ENCODE results near the gene TFEB.

The TFEB gene

GRCh38 chr6:41674231-41675000 is 61.0 kb downstream of the TFEB start:
- intact Hi-C loops (cut with micrococcal nuclease): no loop called here
- Mint-ChIP-seq H3K4me3 (no peak overlapping the region), H3K36me3 (ENCODE audit: low read depth) (no peaks in the 10 kb centered on the region), H3K27me3 (peaks cover 18% of the 10 kb centered on the region), H3K4me1 (ENCODE audit: low read depth) (peaks cover 13% of the 10 kb centered on the region), H3K27ac (no peak overlapping the region), H3K9me3 (no peaks in the 10 kb centered on the region)

GRCh38 chr6:41673704-41674000 is 61.8 kb downstream of the TFEB start:
- Mint-ChIP-seq H3K4me3 (no peak overlapping the region), H3K27me3 (peaks cover 18% of the 10 kb centered on the region), H3K27ac (no peak overlapping the region), H3K36me3 (ENCODE audit: low read depth) (no peaks in the 10 kb centered on the region), H3K9me3 (no peaks in the 10 kb centered on the region), H3K4me1 (ENCODE audit: low read depth) (peaks cover 13% of the 10 kb centered on the region)
- intact Hi-C loops (cut with micrococcal nuclease): no loop called here

DNA sequence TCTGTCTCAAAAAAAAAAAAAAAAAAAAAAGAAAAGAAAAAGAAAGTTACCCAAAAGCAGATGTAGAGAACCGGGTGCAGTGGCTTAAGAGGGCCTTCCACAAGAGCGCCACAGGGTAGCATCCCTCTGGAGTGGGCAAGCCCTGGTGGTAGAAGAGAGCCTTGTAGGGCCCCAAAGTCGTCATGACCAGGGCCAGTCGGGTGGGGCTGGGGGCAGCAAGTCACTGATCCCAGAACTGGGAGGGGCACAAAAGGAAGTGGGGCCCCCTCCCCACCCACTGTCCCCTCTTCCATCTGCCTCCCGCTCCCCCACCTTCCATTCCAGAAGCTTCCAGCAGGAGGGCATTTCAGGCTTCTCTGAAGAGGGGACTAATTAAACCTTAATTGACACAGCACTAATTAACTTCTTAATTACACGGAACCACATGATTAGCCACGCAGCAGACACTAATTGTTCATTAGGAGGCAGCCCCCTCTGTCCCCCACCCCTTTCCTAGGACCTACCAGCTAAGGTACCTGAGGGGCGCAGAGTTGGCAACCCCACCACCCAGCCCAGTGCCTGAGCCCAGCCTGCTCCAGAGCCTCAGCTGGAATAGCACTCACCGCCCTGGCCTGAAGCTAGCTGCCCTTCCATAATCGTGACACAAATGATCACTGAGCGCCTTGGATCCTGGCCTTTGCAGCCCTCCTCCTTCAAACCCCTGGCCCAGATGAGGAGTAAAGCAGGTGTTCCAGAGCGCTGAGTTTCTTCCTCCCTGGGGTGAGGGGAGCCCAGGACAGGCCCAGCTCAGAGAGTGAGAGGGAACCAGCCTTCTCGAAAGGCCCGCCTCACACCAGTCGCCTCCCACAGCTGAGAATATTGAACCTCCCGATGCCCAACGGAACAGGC is 62.3 kb downstream of the TFEB start:
- Mint-ChIP-seq H3K36me3 (ENCODE audit: low read depth) (no peaks in the 10 kb centered on the region), H3K4me3 (no peak overlapping the region), H3K4me1 (ENCODE audit: low read depth) (peaks cover 13% of the 10 kb centered on the region), H3K27ac (no peak overlapping the region), H3K27me3 (peaks cover 18% of the 10 kb centered on the region), H3K9me3 (no peaks in the 10 kb centered on the region)
- intact Hi-C loops (cut with micrococcal nuclease): no loop called here

- no peaks in the 10 kb centered on the region for H3K9me3 Mint-ChIP-seq
- H3K27me3 Mint-ChIP-seq: peaks cover 18% of the 10 kb centered on the region
- intact Hi-C loops (cut with micrococcal nuclease): no loop called here
- peaks cover 17% of the 10 kb centered on the region for H3K4me1 Mint-ChIP-seq (ENCODE audit: low read depth)
- H3K36me3 Mint-ChIP-seq (ENCODE audit: low read depth): no peaks in the 10 kb centered on the region
- H3K4me3 Mint-ChIP-seq: no peak overlapping the region
- H3K27ac Mint-ChIP-seq: no peak overlapping the region
Observed at GRCh38 chr6:41672016-41672415, 63.4 kb downstream of the TFEB start.

GRCh38 chr6:41671376-41671775 is 64.0 kb downstream of the TFEB start:
- H3K9me3 Mint-ChIP-seq: no peaks in the 10 kb centered on the region
- H3K4me3 Mint-ChIP-seq: no peak overlapping the region
- peaks cover 18% of the 10 kb centered on the region for H3K27me3 Mint-ChIP-seq
- intact Hi-C loops (cut with micrococcal nuclease): no loop called here
- H3K27ac Mint-ChIP-seq: no peak overlapping the region
- H3K36me3 Mint-ChIP-seq (ENCODE audit: low read depth): no peaks in the 10 kb centered on the region
- H3K4me1 Mint-ChIP-seq (ENCODE audit: low read depth): peaks cover 13% of the 10 kb centered on the region

DNA sequence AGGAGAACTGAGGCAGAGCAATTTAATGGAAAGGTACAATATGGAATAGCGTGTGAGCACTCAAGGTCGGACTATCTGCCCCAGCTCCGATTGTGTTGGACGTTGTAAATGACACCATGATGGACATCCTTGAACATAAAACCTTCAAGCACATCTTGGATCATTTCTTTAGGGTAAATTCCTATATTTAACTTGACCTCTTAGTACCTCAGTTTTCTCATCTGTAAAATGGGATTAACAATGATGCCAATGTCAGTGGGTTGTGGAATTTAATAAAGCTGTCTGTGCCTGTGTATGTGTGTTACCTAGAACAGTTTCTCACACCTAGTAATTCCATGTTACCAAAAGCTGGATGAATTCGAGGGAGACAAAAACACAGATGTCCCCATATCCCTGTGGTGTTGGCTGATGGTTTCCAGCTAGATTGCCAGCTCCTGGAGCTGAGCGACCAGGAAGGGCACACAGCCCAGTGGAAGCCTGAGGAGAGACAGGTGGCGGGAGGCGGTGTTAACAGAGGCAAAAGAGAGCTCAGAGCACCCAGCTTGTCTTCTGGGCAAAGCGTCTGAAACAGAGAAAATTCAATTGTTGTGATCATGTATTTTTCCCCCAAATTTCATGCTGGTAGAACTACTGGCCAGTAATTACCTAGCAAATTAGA is 64.6 kb downstream of the TFEB start:
- H3K36me3 Mint-ChIP-seq (ENCODE audit: low read depth): no peaks in the 10 kb centered on the region
- no peaks in the 10 kb centered on the region for H3K9me3 Mint-ChIP-seq
- H3K4me3 Mint-ChIP-seq: no peak overlapping the region
- no peak overlapping the region for H3K27ac Mint-ChIP-seq
- H3K27me3 Mint-ChIP-seq: peaks cover 20% of the 10 kb centered on the region
- H3K4me1 Mint-ChIP-seq (ENCODE audit: low read depth): peaks cover 10% of the 10 kb centered on the region
- intact Hi-C loops (cut with micrococcal nuclease): no loop called here

DNA sequence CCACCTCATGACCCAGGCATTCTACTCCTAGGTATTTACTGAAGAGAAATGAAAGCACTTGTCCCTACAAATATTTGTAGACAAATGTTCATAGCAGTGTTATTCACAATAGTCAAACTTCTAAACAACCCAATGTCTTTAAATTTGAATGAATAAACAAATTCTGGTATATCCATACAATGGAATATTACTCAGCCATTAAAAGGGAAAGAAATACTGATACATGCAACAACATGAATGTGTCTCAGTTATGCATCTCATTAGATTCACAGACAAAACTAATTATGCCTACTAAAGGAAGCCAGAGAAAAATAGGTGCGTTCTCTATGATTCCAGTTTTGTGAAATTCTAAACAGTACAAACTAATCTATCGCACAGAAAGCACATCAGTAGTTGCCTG is 66.4 kb downstream of the TFEB start:
- Mint-ChIP-seq H3K9me3 (no peaks in the 10 kb centered on the region), H3K4me3 (no peak overlapping the region), H3K4me1 (ENCODE audit: low read depth) (peaks cover 10% of the 10 kb centered on the region), H3K27me3 (peaks cover 21% of the 10 kb centered on the region), H3K27ac (no peak overlapping the region), H3K36me3 (ENCODE audit: low read depth) (no peaks in the 10 kb centered on the region)
- intact Hi-C loops (cut with micrococcal nuclease): no loop called here

GRCh38 chr6:41667195-41667594 is 68.2 kb downstream of the TFEB start:
- intact Hi-C loops (cut with micrococcal nuclease): no loop called here
- Mint-ChIP-seq H3K27ac (no peak overlapping the region), H3K4me1 (ENCODE audit: low read depth) (peaks cover 10% of the 10 kb centered on the region), H3K9me3 (no peaks in the 10 kb centered on the region), H3K27me3 (peaks cover 24% of the 10 kb centered on the region), H3K4me3 (no peak overlapping the region), H3K36me3 (ENCODE audit: low read depth) (no peaks in the 10 kb centered on the region)

DNA sequence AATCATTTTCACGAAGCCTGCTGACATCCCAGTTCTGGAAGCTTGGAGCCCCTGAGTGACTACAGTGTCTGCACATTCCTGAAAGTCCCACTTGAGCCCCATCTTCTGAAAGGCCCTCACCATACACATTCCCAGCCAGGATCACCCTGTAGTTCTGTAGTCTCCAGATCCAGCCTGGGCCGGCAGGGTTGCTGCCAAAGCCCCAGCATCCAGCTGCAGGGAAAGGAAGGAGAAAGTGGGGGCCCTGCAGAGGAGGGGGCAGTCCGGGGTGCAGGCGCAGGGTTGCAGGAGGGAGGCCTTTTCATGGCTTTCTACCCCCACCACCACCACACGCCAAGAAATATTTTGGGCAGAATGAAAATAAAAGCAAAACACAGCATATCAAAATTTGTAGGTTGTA is 71.1 kb downstream of the TFEB start:
- intact Hi-C loops (cut with micrococcal nuclease): no loop called here
- Mint-ChIP-seq H3K9me3 (no peaks in the 10 kb centered on the region), H3K36me3 (ENCODE audit: low read depth) (no peaks in the 10 kb centered on the region), H3K4me1 (ENCODE audit: low read depth) (peaks cover 5% of the 10 kb centered on the region), H3K27ac (no peak overlapping the region), H3K27me3 (peaks cover 30% of the 10 kb centered on the region), H3K4me3 (no peak overlapping the region)

- Mint-ChIP-seq H3K36me3 (ENCODE audit: low read depth) (no peaks in the 10 kb centered on the region), H3K4me1 (ENCODE audit: low read depth) (peaks cover 5% of the 10 kb centered on the region), H3K4me3 (no peak overlapping the region), H3K27me3 (peaks cover 32% of the 10 kb centered on the region), H3K27ac (no peak overlapping the region), H3K9me3 (no peaks in the 10 kb centered on the region)
- intact Hi-C loops (cut with micrococcal nuclease): no loop called here
Observed at GRCh38 chr6:41663568-41663967, 71.8 kb downstream of the TFEB start.

- no peak overlapping the region for H3K4me3 Mint-ChIP-seq
- no peaks in the 10 kb centered on the region for H3K36me3 Mint-ChIP-seq (ENCODE audit: low read depth)
- no peak overlapping the region for H3K27ac Mint-ChIP-seq
- H3K27me3 Mint-ChIP-seq: peaks cover 37% of the 10 kb centered on the region
- intact Hi-C loops (cut with micrococcal nuclease): no loop called here
- no peaks in the 10 kb centered on the region for H3K9me3 Mint-ChIP-seq
- H3K4me1 Mint-ChIP-seq (ENCODE audit: low read depth): no peaks in the 10 kb centered on the region
Observed at GRCh38 chr6:41659935-41660334, 75.5 kb downstream of the TFEB start.

- H3K27me3 Mint-ChIP-seq: peaks cover 36% of the 10 kb centered on the region
- H3K27ac Mint-ChIP-seq: no peak overlapping the region
- intact Hi-C loops (cut with micrococcal nuclease): no loop called here
- no peaks in the 10 kb centered on the region for H3K9me3 Mint-ChIP-seq
- H3K36me3 Mint-ChIP-seq (ENCODE audit: low read depth): no peaks in the 10 kb centered on the region
- no peak overlapping the region for H3K4me3 Mint-ChIP-seq
- H3K4me1 Mint-ChIP-seq (ENCODE audit: low read depth): no peaks in the 10 kb centered on the region
Observed at GRCh38 chr6:41658636-41659035, 76.8 kb downstream of the TFEB start.

DNA sequence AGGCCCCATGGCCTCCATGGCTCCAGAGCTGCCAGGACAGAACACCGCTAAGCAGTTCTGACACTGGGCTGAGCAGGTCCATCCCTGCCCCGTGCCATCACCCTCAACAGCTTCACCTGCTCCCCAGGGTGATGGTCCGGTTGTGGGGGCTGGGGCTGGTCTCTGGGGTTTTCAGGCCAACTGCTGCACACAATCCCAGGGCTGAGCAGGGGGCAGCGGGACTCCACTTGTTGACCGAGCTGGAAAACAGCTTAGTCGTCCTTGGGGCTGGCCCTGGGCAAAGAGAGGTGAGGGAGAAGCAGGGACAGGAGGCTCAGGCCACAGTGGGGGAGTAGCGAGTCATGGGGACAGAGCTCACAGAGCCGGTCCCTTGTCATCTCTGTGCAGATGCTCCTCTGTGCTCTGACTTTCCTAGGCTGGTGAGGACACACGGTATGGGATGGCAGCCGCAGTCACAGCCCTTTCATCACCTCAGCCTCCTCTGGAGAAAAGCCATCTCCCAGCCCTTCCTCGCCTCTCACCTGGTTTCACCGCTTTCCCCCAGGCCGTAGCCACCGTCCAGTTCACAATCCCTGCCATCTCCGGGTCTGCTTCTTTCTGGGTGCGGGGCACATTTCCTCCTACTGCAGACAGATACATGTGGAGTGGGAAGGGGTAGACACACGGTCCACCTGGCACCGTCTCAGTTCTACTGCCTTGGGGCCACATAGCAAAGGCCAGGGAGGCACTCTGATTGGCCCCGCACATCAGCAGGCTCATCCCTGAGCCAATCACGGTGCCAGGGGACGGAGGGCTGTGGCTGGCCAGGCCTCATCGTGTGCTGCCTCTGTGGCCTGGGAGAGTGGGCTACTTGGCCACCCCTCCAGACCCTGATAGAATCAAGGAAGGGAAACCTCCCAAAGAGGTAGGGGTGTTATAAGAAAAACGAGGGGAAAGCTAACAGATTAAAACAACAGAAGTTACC is 78.0 kb downstream of the TFEB start:
- peaks cover 29% of the 10 kb centered on the region for H3K27me3 Mint-ChIP-seq
- no peaks in the 10 kb centered on the region for H3K36me3 Mint-ChIP-seq (ENCODE audit: low read depth)
- no peak overlapping the region for H3K4me3 Mint-ChIP-seq
- H3K27ac Mint-ChIP-seq: no peak overlapping the region
- H3K4me1 Mint-ChIP-seq (ENCODE audit: low read depth): no peaks in the 10 kb centered on the region
- intact Hi-C loops (cut with micrococcal nuclease): no loop called here
- no peaks in the 10 kb centered on the region for H3K9me3 Mint-ChIP-seq

All from dendritic cell treated with granulocyte-macrophage colony-stimulating factor and Interleukin-4, amounts not matched to agents 40 ng/mL and 50 ng/mL, for 4 days (primary cell).